Right lung (tissue), 10 donors: Measurements from ENCODE around the gene LPAR1. TPM values are rescaled to one million over a fixed set of nuclear protein-coding genes. Genes with fewer than 3 reads are reported as not detected.
"Not testable (repeated sequence)": the region's sequence is repeated elsewhere in the genome, so short reads cannot be mapped to it uniquely, and the experiment has no call there.

Experiments
- DNase-seq, 2 donors: peaks; one replicate each; pipeline ENCODE4 v3.0.0-alpha.2; 2013
- long read RNA-seq, 8 donors: transcript quantifications; one replicate each; lab custom pipeline, GENCODE V29; 2026
- polyA plus RNA-seq, 5 donors: library from polyadenylated mRNA; unstranded; fragments of 120-200 nt; gene quantifications; one replicate each; pipeline versions ENCODE4 v1.2.1 to v1.2.3, GENCODE V29; 2013; ENCODE audit warnings: inconsistent platforms in 1 of 5, low replicate concordance in 1 of 5; ENCODE audit not compliant: insufficient read length in 5 of 5, insufficient read depth in 1 of 5

The LPAR1 gene, protein sequence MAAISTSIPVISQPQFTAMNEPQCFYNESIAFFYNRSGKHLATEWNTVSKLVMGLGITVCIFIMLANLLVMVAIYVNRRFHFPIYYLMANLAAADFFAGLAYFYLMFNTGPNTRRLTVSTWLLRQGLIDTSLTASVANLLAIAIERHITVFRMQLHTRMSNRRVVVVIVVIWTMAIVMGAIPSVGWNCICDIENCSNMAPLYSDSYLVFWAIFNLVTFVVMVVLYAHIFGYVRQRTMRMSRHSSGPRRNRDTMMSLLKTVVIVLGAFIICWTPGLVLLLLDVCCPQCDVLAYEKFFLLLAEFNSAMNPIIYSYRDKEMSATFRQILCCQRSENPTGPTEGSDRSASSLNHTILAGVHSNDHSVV
- 10 to 100 TPM; 54.4 to 73.3 (median 67.4) TPM for polyA plus RNA-seq
- long read RNA-seq, donor 1, partial matches to known transcripts, result 6 of 21 reads
- long read RNA-seq, donor 1, other reads (novel, unspliced or antisense), result 13 of 21 reads
- long read RNA-seq, donor 2, partial matches to known transcripts, result 5 of 14 reads
- long read RNA-seq, donor 2, other reads (novel, unspliced or antisense), result 8 of 14 reads
- long read RNA-seq, donor 3, partial matches to known transcripts, result 6 of 19 reads
- long read RNA-seq, donor 3, other reads (novel, unspliced or antisense), result 11 of 19 reads
- long read RNA-seq, donor 4, partial matches to known transcripts, result 0 of 10 reads
- long read RNA-seq, donor 4, other reads (novel, unspliced or antisense), result 8 of 10 reads
- long read RNA-seq, donor 5, partial matches to known transcripts, result 10 of 30 reads
- long read RNA-seq, donor 5, other reads (novel, unspliced or antisense), result 18 of 30 reads
- long read RNA-seq, donor 6, partial matches to known transcripts, result 10 of 25 reads
- long read RNA-seq, donor 6, other reads (novel, unspliced or antisense), result 12 of 25 reads
- long read RNA-seq, donor 7, partial matches to known transcripts, result 7 of 16 reads
- long read RNA-seq, donor 7, other reads (novel, unspliced or antisense), result 5 of 16 reads
- long read RNA-seq, donor 8, partial matches to known transcripts, result 0 of 1 reads
- long read RNA-seq, donor 8, other reads (novel, unspliced or antisense), result 0 of 1 reads

DNA sequence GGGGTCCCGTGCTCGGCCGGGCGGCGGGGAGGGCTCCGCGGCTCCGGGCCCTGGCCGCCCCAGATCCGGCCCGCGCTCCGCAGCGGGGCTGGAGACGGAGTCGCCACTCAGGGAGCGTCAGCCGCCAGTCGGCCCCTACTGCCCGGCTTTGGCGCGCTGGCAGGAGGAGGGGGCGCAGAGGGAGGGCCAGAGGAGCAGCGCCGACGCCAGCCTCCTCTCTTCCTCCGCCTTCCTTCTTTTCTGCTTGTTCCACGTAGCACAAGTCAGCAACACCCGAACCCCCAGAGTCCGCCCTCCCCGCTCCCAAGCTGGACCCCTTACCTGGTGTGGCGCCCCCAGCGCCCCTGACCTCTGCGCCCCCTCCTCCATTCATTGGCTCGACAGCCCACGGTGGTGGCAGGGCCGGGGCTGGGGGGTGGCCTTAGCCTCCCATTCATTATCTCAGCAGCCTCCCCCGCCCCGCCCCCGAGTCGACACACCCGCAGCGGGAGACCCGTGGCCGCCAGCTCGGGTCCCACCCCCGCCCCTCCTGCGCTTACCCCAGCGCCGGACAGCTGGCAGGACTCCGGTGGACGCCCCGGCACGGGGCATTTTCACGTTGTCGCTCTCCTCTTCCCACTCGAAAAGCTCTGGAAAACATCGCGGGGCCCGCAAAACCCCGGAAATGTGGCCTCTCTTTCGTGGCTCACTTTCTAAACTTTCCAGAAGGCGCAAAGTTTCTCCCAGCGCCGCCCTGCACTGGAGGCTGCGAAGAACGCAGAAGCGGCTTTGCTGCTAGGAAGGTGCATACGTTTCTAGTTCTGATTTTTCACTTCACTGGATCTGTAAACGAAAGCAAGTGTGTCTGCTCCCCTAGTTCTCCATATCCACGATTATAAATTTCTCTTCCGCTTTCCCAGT is at the start of gene LPAR1:
Gene LPAR1 (minus strand): TSS at position 140 of the 900 bp plus-strand sequence. CDS start 66,353 bp downstream, outside the sequence.
- peak; percentile 82 to 86 for DNase-seq

- no peak for DNase-seq
Observed at GRCh38 chr9:111078391-111079038, 40.2 kb upstream of the LPAR1 start.

DNA sequence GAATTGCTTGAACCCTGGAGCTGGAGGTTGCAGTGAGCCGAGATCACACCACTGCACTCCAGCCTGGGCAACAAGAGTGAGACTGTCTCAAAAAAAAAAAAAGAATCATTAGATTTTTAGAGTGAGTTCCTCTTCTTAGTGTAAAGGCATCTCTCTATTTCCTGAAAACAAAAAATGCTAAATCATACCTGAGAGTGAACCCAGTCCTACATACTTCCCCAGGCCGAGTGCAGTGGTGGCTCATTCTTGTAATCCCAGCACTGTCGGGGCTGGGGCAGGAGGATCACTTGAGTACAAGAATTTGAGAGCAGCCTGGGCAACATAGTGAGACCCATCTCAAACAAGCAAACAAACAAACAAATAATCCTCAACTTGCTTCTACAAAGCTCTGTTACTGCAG is 38.2 kb upstream of the LPAR1 start:
- no peak for DNase-seq

- DNase-seq, result no peak
Observed at GRCh38 chr9:111076042-111076441, 37.8 kb upstream of the LPAR1 start.

- no peak for DNase-seq
Observed at GRCh38 chr9:111074395-111074794, 36.1 kb upstream of the LPAR1 start.

GRCh38 chr9:111069183-111069582 is 30.9 kb upstream of the LPAR1 start:
- peak in 1 of 2 donors; percentile 12 for DNase-seq

GRCh38 chr9:111068771-111069170 is 30.5 kb upstream of the LPAR1 start:
- peak in 1 of 2 donors; percentile 1 for DNase-seq

- no peak for DNase-seq
Observed at GRCh38 chr9:111068383-111068730, 30.1 kb upstream of the LPAR1 start.

GRCh38 chr9:111066468-111066867 is 28.2 kb upstream of the LPAR1 start:
- peak; percentile 58 to 61 for DNase-seq

DNA sequence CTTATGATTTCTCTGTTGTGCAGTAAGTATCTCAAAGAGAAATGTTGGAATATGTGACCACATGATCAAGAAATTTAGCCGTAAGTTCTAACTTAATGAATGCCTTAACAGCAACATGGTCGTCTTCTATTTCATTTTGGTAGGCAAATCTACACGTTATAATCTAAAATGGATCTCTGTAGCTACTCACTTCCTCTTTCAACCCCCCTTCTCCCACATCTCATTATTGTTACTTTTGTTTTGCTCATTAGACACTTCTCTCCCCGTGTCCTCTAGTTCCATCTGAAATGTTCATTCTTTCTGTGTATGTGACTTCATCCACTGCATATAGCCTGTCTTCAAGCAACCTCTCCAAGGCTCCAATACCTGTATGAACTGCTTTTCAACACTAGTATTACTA is 27.1 kb upstream of the LPAR1 start:
- no peak for DNase-seq

- no peak for DNase-seq
Observed at GRCh38 chr9:111064160-111064837, 26.0 kb upstream of the LPAR1 start.

DNA sequence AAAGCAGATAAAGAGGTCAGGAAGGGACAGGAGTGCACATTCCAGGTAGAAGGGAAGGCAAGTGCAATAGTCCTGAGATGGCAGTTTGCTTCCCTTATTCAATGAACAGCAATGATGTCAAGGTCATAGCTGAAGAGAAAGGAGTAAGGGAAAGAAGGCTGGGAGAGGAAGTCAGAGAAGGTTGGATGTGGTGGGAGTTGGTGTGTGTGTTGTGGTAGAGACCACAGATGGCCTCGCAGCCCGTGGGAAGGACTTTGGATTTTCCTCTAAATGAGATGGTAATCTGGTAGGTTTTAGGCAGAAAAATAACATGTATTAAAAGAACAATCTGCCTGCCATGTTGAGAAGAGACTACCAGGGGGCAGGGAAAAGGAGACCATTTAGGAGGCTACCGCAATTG is 25.1 kb upstream of the LPAR1 start:
- no peak for DNase-seq

- no peak for DNase-seq
Observed at GRCh38 chr9:111058166-111058565, 19.9 kb upstream of the LPAR1 start.

DNA sequence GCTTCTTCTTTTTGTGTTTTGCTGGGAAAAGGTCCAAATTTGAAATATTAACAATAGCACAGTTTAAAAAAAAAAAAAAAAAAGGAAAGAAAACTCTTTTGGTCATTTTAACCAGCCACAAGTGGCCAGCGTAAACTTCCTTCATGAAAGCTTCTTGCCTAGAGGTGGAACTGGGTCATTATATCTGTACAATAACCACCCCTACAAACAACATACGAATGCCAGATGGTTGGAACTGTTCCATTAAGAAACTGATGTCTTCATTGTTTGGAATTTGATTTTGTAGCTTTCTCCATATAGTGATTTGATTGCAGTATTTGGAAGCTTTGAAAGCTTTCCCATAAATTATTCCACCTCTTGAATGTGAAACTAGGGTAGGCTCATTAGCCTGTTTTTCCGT is 18.3 kb upstream of the LPAR1 start:
- DNase-seq, result no peak

GRCh38 chr9:111052791-111053190 is 14.5 kb upstream of the LPAR1 start:
- no peak for DNase-seq

DNA sequence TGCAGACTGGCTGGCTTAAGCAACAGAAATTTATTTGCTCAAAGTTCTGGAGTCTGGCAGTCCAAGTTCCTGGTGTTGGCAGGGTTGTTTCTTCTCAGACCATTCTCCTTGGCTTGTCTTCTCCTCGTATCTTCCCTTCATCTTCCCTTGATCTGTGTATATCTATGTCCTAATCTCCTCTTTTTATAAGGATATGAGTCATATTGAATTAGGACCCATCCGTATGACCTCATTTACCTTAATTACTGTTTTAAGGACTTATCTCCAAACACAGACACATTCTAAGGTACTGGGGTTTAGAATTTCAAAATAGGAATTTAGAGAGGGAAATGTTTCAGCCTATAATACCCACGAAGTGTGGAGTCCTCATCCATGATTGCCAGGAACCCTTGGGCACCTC is 13.1 kb upstream of the LPAR1 start:
- DNase-seq, result no peak

DNA sequence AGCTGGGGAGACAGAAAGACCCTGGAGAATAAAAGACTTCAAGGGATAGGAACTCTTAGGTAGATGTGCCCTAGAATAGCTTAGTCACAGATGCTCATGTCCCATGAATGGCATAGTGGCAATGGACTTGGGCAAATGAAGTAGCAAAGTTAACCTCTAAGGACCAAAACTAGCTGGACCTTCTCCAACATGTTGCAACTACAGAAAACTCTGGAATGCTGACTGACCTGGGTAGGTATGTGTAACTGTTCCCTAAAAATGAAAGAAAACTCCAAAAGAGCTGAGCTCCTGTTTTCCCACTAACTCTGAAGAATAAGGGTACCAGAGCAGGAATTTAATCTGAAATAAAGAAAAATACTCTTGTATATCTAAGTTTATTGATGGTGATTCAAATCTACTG is 12.5 kb upstream of the LPAR1 start:
- no peak for DNase-seq

GRCh38 chr9:111047287-111047686 is 9.0 kb upstream of the LPAR1 start:
- not testable (repeated sequence) for DNase-seq

GRCh38 chr9:111041902-111042301 is 3.6 kb upstream of the LPAR1 start:
- DNase-seq, result no peak

GRCh38 chr9:111040494-111040893 is 2.2 kb upstream of the LPAR1 start:
- no peak for DNase-seq
